ENCODE measurements around the gene FSD2.
"Not testable (repeated sequence)": the region's sequence is repeated elsewhere in the genome, so short reads cannot be mapped to it uniquely, and the experiment has no call there.

FSD2 gene

GRCh38 chr15:82792068-82792467, 13.8 kb downstream of the FSD2 start:
- DNase-seq (ENCODE audit: low read depth in 2 of 2) = no peak

- no peak for DNase-seq (ENCODE audit: low read depth in 2 of 2)
Measured at GRCh38 chr15:82790321-82790720, 15.5 kb downstream of the FSD2 start.

GRCh38 chr15:82789491-82789890, 16.4 kb downstream of the FSD2 start:
- DNase-seq (ENCODE audit: low read depth in 2 of 2) = no peak

GRCh38 chr15:82788496-82788895, 17.4 kb downstream of the FSD2 start:
- no peak for DNase-seq (ENCODE audit: low read depth in 2 of 2)

GRCh38 chr15:82781349-82781748, 24.5 kb downstream of the FSD2 start:
- no peak for DNase-seq (ENCODE audit: low read depth in 2 of 2)

- no peak for DNase-seq (ENCODE audit: low read depth in 2 of 2)
Measured at GRCh38 chr15:82778755-82779154, 27.1 kb downstream of the FSD2 start.

GRCh38 chr15:82774496-82774895, 31.4 kb downstream of the FSD2 start:
- DNase-seq (ENCODE audit: low read depth in 2 of 2) = no peak

GRCh38 chr15:82771789-82772607, 33.9 kb downstream of the FSD2 start:
- no peak for DNase-seq (ENCODE audit: low read depth in 2 of 2)

- no peak for DNase-seq (ENCODE audit: low read depth in 2 of 2)
Measured at GRCh38 chr15:82768414-82769054, 37.3 kb downstream of the FSD2 start.

GRCh38 chr15:82767163-82767829, 38.6 kb downstream of the FSD2 start:
- no peak for DNase-seq (ENCODE audit: low read depth in 2 of 2)

- not testable (repeated sequence) for DNase-seq (ENCODE audit: low read depth in 2 of 2)
Measured at GRCh38 chr15:82766201-82766600, 39.7 kb downstream of the FSD2 start.

- DNase-seq (ENCODE audit: low read depth in 2 of 2) = no peak
Measured at GRCh38 chr15:82764740-82765139, 41.1 kb downstream of the FSD2 start.

- DNase-seq (ENCODE audit: low read depth in 2 of 2) = no peak
Measured at GRCh38 chr15:82764117-82764490, 41.8 kb downstream of the FSD2 start.

GRCh38 chr15:82763361-82764116, 42.3 kb downstream of the FSD2 start:
- no peak for DNase-seq (ENCODE audit: low read depth in 2 of 2)

- DNase-seq (ENCODE audit: low read depth in 2 of 2) = no peak
Measured at GRCh38 chr15:82751308-82751707, 54.6 kb downstream of the FSD2 start.

- no peak for DNase-seq (ENCODE audit: low read depth in 2 of 2)
Measured at GRCh38 chr15:82750831-82751180, 55.1 kb downstream of the FSD2 start.

GRCh38 chr15:82749951-82750830, 55.7 kb downstream of the FSD2 start:
- peak; percentile 76 to 78 for DNase-seq (ENCODE audit: low read depth in 2 of 2)

GRCh38 chr15:82748315-82748714, 57.6 kb downstream of the FSD2 start:
- DNase-seq (ENCODE audit: low read depth in 2 of 2) = no peak

GRCh38 chr15:82743810-82744209, 62.1 kb downstream of the FSD2 start:
- DNase-seq (ENCODE audit: low read depth in 2 of 2) = no peak

- no peak for DNase-seq (ENCODE audit: low read depth in 2 of 2)
Measured at GRCh38 chr15:82742134-82742533, 63.7 kb downstream of the FSD2 start.

GRCh38 chr15:82739086-82739485, 66.8 kb downstream of the FSD2 start:
- no peak for DNase-seq (ENCODE audit: low read depth in 2 of 2)

All from activated CD4-positive, alpha-beta T cell treated with anti-CD3 and anti-CD28 coated beads for 24 hours (primary cell).